ENCODE results near the gene SLC52A3.

Gene SLC52A3

GRCh38 chr20:764255-764654, 4.0 kb downstream of the SLC52A3 start:
- no peak for FAIRE-seq

DNA sequence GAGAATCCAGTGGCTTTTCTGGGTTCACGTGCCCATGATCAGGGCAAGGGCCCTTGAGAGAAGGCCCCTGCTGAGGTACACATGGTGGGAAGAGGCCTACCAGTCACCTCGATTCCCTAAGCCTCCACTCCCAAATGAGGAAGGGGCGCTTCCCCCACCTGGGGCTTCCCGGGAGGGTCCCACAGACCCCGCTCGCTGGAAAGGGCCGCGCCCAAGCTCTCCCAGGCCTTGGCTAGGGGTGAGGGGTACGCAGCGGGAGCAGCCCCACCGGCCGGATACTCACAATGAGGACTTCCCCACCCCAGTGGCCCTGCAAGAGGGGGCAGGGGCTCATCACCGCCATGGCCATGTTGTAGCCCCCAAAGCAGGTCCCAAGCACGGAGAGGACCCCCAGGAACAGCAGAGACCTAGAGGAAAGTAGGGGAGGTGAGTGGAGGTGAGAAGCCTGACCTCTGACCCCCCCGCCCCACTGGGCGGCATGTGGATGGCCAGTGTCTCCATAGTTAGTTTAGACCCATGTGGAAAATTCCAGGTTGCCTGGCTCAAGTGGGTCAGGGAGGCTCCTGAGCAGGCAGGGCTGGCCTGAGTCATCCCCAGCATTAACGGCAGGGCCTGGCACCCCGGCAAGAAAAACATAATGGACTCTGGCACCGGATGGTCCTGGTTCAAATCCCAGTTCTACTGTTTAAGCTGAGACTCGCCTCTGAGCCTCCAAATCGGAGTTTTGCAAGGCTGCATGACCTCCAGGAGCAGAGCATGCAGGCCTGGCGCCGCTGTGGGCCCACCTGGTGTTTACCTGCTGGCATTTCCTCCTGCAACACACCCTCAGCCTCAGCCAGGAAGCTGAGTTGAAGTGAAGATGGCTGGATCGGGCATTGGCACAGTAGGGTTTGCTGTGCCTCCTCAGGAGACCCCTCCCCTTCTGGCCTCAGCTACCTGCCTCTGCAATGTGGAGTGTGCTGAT, 6.6 kb downstream of the SLC52A3 start:
- no peak for FAIRE-seq

GRCh38 chr20:760751-761417, 7.4 kb downstream of the SLC52A3 start:
- no peak for FAIRE-seq

GRCh38 chr20:757506-757905, 10.8 kb downstream of the SLC52A3 start:
- no peak for FAIRE-seq

- FAIRE-seq = no peak
These were observed 12.4 kb downstream of the SLC52A3 start for GRCh38 chr20:755941-756340.

GRCh38 chr20:754904-755303, 13.4 kb downstream of the SLC52A3 start:
- no peak for FAIRE-seq

DNA sequence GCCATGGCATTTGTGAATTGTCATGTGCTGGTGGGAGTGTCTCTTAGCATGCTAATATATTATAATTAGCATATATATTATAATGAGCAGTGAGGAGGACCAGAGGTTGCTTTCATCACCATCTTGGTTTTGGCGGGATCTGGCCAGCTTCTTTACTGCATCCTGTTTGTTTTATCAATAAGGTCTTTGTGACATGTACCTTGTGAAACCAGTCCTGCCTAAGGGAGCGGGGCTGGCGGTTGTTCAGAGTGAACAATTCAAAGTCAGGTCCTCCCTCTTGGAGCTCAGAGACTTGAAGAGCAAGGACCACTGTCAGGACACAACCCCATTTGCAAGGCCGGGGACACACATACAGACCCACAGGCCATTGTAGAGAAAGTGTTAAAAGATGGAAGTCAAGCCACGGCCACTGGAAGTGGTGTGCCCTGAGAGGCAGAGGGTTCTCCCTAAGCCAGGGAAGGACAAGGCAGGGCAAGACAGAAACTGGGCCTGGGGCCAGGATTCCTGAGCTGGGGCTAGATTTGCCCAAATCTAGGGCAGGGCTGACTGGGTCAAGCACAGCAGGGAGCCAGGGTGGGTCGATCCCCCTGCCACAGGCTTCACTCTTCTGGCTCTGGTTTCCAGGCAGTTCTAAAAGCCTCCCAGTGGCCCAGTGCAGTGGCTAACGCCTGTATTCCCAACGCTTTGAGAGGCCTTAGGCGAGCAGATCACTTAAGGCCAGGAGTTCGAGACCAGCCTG, 14.2 kb downstream of the SLC52A3 start:
- FAIRE-seq = no peak

DNA sequence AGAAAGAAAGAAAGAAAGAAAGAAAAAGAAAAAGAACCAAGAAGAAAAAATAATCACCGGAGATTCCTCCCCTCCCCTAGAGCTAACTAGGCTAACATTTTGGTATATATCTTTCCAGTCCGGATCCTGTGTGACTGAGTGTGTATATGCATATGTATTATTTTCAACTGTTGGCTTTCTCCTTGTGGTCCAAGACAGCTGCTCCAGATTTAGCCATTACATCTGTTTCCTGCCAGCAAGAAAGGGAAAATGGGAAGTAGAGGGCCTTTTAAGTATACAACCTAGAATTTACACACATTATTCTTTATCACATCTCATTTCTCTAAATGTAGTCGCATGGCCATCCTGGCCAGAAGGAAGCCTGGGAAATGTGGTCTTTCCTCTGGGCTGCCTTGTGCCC, 15.2 kb downstream of the SLC52A3 start:
- FAIRE-seq = no peak

GRCh38 chr20:752291-752690, 16.0 kb downstream of the SLC52A3 start:
- no peak for FAIRE-seq

DNA sequence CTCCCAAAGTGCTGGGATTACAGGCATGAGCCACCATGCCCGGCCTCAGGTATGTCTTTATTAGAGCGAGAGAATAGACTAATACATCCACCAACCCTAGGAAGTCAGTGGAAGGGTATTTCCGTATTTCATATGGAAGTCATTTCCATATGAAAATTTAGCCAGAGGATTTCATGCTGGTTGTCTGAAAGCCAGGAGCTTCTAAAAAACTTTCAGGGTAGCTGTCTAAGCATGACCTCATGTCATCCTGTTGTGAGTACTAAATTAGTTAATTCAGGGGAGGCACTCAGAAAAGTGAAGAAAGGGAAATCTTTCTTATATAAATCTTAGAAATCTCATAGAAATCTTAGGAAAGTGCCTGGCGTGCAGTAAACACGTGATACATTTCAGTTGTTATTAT, 16.5 kb downstream of the SLC52A3 start:
- no peak for FAIRE-seq

DNA sequence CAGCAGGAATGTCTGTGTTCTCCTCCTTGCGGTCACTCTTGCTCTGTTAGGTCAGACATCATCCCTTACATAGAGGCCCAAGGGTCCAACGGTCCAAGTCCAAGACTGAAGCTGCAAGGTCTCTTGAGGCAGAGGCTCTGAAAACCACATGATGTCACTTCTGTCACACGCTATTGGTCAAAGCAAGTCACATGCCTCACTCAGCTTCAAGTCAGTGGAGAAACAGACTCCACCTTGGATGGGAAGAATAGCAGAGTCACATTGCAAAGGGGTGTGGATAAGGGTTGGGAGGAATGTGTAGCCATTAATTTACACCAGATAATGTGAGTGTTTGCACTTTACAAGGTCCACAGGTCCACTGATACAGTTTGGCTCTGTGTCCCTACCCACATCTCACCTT, 17.5 kb downstream of the SLC52A3 start:
- no peak for FAIRE-seq

DNA sequence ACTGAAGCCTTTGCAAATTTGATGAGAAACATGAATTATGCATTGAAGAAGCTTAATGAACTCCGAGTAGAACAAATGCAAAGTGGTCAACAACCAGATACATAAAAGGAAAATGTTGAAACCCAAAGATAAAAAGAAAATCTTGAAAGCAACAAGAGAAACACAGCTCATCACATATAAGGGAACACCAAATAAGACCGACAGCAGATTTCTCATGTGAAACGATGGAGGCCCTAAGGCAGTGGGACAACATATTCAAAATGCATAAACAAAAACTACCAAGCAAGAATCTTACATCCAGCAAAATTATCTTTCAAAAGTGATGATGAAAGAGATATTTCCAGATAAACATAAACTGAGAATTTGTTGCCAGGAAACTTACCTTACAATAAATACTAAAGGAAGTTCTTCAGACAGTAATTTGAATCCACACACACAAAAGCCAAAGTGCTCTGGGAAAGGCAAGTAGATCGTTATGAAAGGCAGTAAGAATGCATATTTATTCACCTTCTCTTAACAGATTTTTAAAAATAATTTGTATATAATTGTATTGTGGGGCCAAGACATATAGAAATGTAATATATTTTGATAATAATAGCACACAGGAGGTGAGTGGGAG, 22.5 kb downstream of the SLC52A3 start:
- FAIRE-seq = no peak

DNA sequence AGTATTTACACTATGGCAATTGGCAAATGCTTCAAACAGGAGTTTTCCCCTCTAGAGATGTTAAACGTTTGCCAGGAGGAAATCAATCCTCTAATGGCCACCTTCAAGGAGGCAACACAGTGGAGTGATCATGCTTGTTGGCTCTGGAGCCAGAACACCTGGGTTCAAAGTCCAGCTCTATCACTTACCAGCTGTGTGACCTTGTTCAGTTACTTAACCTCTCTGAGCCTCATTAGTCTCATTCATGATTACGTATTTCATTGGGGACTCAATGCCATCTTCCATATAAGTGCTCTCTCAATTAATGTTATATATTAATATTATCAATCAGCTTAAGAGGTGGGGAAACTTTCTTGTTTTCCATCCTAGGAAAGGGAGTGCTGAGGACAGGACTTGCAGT, 26.1 kb downstream of the SLC52A3 start:
- FAIRE-seq = no peak

DNA sequence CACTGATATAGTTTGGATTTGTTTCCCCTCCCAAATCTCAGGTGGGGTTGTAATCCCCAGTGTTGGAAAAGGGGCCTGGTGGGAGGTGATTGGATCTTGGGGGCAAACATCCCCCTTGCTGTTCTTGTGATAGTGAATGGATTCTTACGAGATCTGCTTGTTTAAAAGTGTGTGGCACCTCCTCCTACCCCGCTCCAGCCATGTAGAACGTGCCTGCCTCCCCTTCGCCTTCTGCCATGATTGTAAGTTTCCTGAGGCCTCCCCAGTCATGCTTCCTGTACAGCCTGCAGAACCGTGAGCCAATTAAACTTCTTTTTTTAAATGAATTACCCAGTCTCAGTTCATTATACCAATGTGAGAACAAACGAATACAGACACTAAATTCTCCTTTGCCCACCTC, 26.7 kb downstream of the SLC52A3 start:
- FAIRE-seq = no peak

GRCh38 chr20:740162-740561, 28.1 kb downstream of the SLC52A3 start:
- FAIRE-seq = no peak

- FAIRE-seq = no peak
These were observed 28.6 kb downstream of the SLC52A3 start for GRCh38 chr20:739736-740135.

GRCh38 chr20:733861-734260, 34.4 kb downstream of the SLC52A3 start:
- no peak for FAIRE-seq

GRCh38 chr20:732727-733126, 35.6 kb downstream of the SLC52A3 start:
- FAIRE-seq = no peak

DNA sequence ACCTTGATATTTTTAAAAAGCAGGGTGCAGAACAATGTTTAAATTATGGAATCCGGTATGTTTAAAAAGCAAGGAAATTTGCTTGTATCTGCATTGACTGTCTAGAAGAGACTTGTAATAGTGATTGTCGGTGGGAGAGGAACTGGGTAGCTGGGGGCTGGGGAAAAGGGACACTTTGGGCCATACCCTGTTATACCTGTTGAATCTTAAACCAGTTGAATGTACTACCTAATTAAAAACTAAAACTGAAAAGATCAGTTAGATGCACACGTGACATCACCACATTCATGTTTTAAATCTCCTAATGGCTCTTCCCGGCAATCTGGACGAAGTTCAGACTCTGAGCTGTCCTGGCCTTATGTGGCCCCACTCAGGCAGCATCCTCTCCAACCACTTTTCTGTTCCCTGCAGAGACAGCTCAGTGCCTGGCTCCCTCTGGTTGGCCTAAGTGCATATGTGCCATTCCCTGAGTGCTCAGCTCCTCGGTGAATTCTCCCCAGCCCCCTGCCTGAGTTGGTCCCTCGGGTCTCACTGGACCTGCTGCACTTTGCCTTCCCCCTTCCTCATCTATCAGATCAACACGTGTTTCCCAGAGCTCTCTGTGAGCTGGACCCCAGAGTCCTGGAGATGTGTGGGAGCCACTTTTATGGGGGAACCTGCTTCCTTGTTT, 36.3 kb downstream of the SLC52A3 start:
- FAIRE-seq = no peak

DNA sequence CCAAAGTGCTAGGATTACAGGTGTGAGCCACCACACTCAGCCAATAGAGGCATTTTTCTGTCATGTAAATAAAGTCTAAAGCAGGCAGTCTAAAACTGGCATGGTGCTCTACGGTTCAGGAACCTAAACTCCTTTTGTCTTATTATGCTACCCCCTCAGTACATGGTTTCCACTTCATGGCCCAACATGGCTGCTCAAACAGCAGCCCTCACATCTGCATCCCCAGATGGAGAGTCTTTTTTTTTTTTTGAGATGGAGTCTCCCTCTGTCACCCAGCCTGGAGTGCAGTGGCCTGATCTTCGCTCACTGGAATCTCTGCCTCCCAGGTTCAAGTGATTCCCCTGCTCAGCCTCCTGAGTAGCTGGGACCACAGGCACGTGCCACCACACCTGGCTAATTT, 38.3 kb downstream of the SLC52A3 start:
- no peak for FAIRE-seq

GRCh38 chr20:728256-728944, 39.9 kb downstream of the SLC52A3 start:
- no peak for FAIRE-seq

DNA sequence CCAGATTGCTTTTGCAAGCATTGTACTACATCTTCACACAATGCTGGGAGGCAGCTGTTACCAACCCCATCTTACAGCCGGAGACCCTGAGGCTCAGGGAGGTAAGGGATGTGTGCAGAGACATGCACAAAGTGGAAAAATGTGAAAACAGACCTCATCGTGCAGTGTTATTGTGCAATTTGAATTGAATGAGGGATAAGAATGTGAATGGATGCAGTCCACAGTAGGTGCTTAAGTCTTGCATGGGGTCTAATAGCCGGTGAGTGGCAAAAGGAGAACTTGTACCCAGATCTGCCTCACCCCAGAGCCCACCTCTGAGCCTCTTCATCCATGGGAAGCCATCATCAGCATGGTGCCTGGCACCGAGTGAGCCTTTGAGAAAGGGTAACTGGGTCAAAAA, 42.1 kb downstream of the SLC52A3 start:
- FAIRE-seq = no peak

Measured in endometrium (tissue), 2 donors.